Caco-2 (cell line): ENCODE measurements around the gene SCN1A. TPM values are rescaled to one million over a fixed set of nuclear protein-coding genes. Genes with fewer than 3 reads are reported as not detected.

Source experiments
- BruUV-seq: library from RNA; stranded (reverse); fragments of 400-500 nt; replicated peaks from 2 replicates; lab custom pipeline; 2021; lab: Mats Ljungman, UMichigan
- CTCF ChIA-PET: fragments of 300-600 bp; sonication (Branson Sonifier 250); formaldehyde crosslinking; loops from one replicate; lab custom pipeline; 2022; ENCODE audit warnings: antibody characterized with exemption; lab: Charles Lee
- POLR2A ChIA-PET: fragments of 300-600 bp; sonication (Branson Sonifier 250); formaldehyde crosslinking; loops from one replicate; lab custom pipeline; 2022; ENCODE audit warnings: antibody characterized with exemption; lab: Charles Lee
- DNase-seq, 2 experiments: peaks; one replicate each; pipeline versions ENCODE4 v3.0.0 to v3.0.0-alpha.2; 2020 to 2022
- H3K27me3 ChIP-seq: replicated peaks from 2 replicates; pipeline ENCODE4 v1.6.0; 2011; ENCODE audit warnings: low read length; ENCODE audit not compliant: control insufficient read depth, insufficient read depth
- H3K36me3 ChIP-seq: 2 replicates; pipeline ENCODE4 v1.5.1; 2011; ENCODE audit warnings: low read length; ENCODE audit not compliant: control insufficient read depth, insufficient read depth
- H3K4me1 ChIP-seq: fragments of 250-450 bp; sonication (Bioruptor Pico); 2 replicates; pipeline ENCODE4 v1.5.1; 2020; ENCODE audit warnings: mild to moderate bottlenecking
- H3K4me3 ChIP-seq: 2 replicates; pipeline ENCODE4 v1.5.1; 2011; ENCODE audit warnings: low read depth, mild to moderate bottlenecking, control low read depth, low read length
- H3K9me3 ChIP-seq: fragments of 250-450 bp; sonication (Bioruptor Pico); 2 replicates; pipeline ENCODE4 v1.5.1; 2020; ENCODE audit warnings: mild to moderate bottlenecking, moderate library complexity
- H3K27ac Mint-ChIP-seq: one replicate; pipeline ENCODE4 v1.8.0; 2022; ENCODE audit warnings: mixed read lengths; ENCODE audit not compliant: unreplicated experiment
- H3K27me3 Mint-ChIP-seq: one replicate; pipeline ENCODE4 v1.8.0; 2022; ENCODE audit warnings: mixed read lengths; ENCODE audit not compliant: insufficient read depth, unreplicated experiment
- H3K36me3 Mint-ChIP-seq: one replicate; pipeline ENCODE4 v1.8.0; 2022; ENCODE audit warnings: mild to moderate bottlenecking, mixed read lengths; ENCODE audit not compliant: insufficient read depth, unreplicated experiment
- H3K4me1 Mint-ChIP-seq: one replicate; pipeline ENCODE4 v1.8.0; 2022; ENCODE audit warnings: low read depth, mixed read lengths; ENCODE audit not compliant: unreplicated experiment
- H3K4me3 Mint-ChIP-seq: one replicate; pipeline ENCODE4 v1.8.0; 2022; ENCODE audit warnings: mild to moderate bottlenecking, moderate library complexity, mixed read lengths; ENCODE audit not compliant: unreplicated experiment
- H3K9me3 Mint-ChIP-seq: one replicate; pipeline ENCODE4 v1.8.0; 2022; ENCODE audit warnings: mixed read lengths; ENCODE audit not compliant: unreplicated experiment
- intact Hi-C: fragments of 100-400 bp; cut with micrococcal nuclease; formaldehyde crosslinking; loops from one replicate; pipeline ENCODE4 v1.10.0; 2022; ENCODE audit not compliant: unreplicated experiment
- total RNA-seq: library from RNA; stranded (reverse); gene quantifications from 2 replicates; pipeline ENCODE4 v1.2.3, GENCODE V29; 2022
- TF ChIP-seq, protein P1 (sequence below), 2 experiments: fragments of 200-600 bp in 1 of 2; IDR thresholded peaks; 1 replicate in 1 of 2; 2 replicates in 1 of 2; pipeline versions ENCODE4 v1.5.1 to v1.8.0; 2011 to 2022; ENCODE audit warnings: antibody characterized with exemption in 1 of 2, control low read depth in 1 of 2, inconsistent platforms in 1 of 2, low read depth in 1 of 2, low read length in 1 of 2, mild to moderate bottlenecking in 1 of 2, moderate library complexity in 1 of 2; ENCODE audit not compliant: insufficient read depth in 1 of 2, severe bottlenecking in 1 of 2, unreplicated experiment in 1 of 2

SCN1A gene
- total RNA-seq, 1 experiment from 2014 or later = not detected

DNA sequence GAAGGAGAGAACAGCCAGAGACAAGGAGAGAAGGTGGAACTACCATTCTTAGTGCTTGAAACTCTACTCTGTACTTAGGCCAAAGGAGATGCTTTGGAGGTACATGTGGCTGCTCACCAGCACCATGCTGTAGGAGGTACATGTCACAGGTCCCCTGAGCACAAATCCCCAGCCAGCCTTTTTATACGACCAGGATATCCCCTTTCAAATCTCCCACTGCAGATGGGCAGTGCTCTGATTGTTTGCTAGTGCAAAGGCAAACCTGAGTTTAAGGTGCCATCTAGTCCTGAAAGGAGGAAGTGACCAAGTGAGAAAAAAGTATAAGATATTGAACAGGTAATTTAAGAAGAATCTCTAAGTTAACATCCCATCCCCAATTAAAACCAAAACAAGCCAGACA is 157.2 kb downstream of the SCN1A start:
- no peak for DNase-seq
- H3K27ac Mint-ChIP-seq = no peak overlapping the region
- no peaks in the 10 kb centered on the region for H3K36me3 Mint-ChIP-seq
- Histone ChIP-seq H3K9me3 (no peaks in the 10 kb centered on the region), H3K4me1 (no peaks in the 10 kb centered on the region), H3K4me3 (no peak overlapping the region), H3K36me3 (no peaks in the 10 kb centered on the region), H3K27me3 (no peaks in the 10 kb centered on the region)
- peaks cover 2% of the 10 kb centered on the region for H3K27me3 Mint-ChIP-seq
- BruUV-seq = no TSS peak
- H3K9me3 Mint-ChIP-seq = no peaks in the 10 kb centered on the region
- CTCF ChIA-PET = interaction anchor here (1.1 kb wide), 1 partner anchor 17 kb away, joined by 3 read pairs; the partner anchor contains the start of gene TTC21B
- TF ChIP-seq, protein P1, sequence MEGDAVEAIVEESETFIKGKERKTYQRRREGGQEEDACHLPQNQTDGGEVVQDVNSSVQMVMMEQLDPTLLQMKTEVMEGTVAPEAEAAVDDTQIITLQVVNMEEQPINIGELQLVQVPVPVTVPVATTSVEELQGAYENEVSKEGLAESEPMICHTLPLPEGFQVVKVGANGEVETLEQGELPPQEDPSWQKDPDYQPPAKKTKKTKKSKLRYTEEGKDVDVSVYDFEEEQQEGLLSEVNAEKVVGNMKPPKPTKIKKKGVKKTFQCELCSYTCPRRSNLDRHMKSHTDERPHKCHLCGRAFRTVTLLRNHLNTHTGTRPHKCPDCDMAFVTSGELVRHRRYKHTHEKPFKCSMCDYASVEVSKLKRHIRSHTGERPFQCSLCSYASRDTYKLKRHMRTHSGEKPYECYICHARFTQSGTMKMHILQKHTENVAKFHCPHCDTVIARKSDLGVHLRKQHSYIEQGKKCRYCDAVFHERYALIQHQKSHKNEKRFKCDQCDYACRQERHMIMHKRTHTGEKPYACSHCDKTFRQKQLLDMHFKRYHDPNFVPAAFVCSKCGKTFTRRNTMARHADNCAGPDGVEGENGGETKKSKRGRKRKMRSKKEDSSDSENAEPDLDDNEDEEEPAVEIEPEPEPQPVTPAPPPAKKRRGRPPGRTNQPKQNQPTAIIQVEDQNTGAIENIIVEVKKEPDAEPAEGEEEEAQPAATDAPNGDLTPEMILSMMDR (IDR thresholded peaks at IDR 0.05; ENCODE audit: insufficient read depth in 1 of 2, low read depth in 1 of 2, low read length in 1 of 2, severe bottlenecking in 1 of 2, unreplicated experiment in 1 of 2) = no peak
- POLR2A ChIA-PET = no interaction called here
- peaks cover 7% of the 10 kb centered on the region for H3K4me1 Mint-ChIP-seq
- no peak overlapping the region for H3K4me3 Mint-ChIP-seq
- intact Hi-C loops = loop anchor here (1.0 kb wide), 1 partner anchor 16 kb away; no protein-coding TSS in a partner anchor

GRCh38 chr2:165969227-165969626 is 158.6 kb downstream of the SCN1A start:
- TF ChIP-seq, protein P1 (IDR thresholded peaks at IDR 0.05; ENCODE audit: insufficient read depth in 1 of 2, low read depth in 1 of 2, low read length in 1 of 2, severe bottlenecking in 1 of 2, unreplicated experiment in 1 of 2) = no peak
- ChIA-PET CTCF (no interaction called here), POLR2A (no interaction called here)
- Histone ChIP-seq H3K4me1 (no peaks in the 10 kb centered on the region), H3K27me3 (no peaks in the 10 kb centered on the region), H3K9me3 (no peaks in the 10 kb centered on the region), H3K4me3 (no peak overlapping the region), H3K36me3 (no peaks in the 10 kb centered on the region)
- Mint-ChIP-seq H3K4me3 (no peak overlapping the region), H3K36me3 (no peaks in the 10 kb centered on the region), H3K9me3 (no peaks in the 10 kb centered on the region), H3K27ac (no peak overlapping the region), H3K4me1 (peaks cover 7% of the 10 kb centered on the region), H3K27me3 (peaks cover 12% of the 10 kb centered on the region)
- intact Hi-C loops = loop anchor here (2.0 kb wide), 1 partner anchor 154 kb away; no protein-coding TSS in a partner anchor
- DNase-seq = no peak
- BruUV-seq = no TSS peak

DNA sequence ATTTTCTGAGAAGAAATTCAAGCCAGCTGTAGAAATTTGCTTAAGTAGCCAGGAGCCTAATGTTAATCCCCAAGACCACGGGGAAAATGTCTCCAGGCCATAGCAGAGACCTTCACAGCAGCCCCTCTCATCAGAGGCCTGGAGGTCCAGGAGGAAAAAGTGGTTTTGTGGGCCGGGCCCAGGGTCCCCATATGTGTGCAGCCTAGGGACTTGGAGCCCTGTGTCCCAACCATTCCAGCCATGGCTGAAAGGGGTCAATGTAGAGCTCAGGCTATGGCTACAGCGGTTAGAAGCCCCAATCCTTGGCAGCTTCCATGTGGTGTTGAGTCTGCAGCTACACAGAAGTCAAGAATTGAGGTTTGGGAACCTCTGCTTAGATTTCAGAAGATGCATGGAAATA is 160.1 kb downstream of the SCN1A start:
- H3K36me3 ChIP-seq = no peaks in the 10 kb centered on the region
- H3K27me3 ChIP-seq = no peaks in the 10 kb centered on the region
- peaks cover 16% of the 10 kb centered on the region for H3K27me3 Mint-ChIP-seq
- intact Hi-C loops = loop anchor here (2.0 kb wide), 1 partner anchor 155 kb away; no protein-coding TSS in a partner anchor
- no peak overlapping the region for H3K4me3 Mint-ChIP-seq
- ChIA-PET CTCF (no interaction called here), POLR2A (no interaction called here)
- no peak overlapping the region for H3K27ac Mint-ChIP-seq
- H3K9me3 ChIP-seq = no peaks in the 10 kb centered on the region
- no peak for DNase-seq
- peaks cover 2% of the 10 kb centered on the region for H3K4me1 Mint-ChIP-seq
- H3K9me3 Mint-ChIP-seq = no peaks in the 10 kb centered on the region
- TF ChIP-seq, protein P1 (IDR thresholded peaks at IDR 0.05; ENCODE audit: insufficient read depth in 1 of 2, low read depth in 1 of 2, low read length in 1 of 2, severe bottlenecking in 1 of 2, unreplicated experiment in 1 of 2) = no peak
- BruUV-seq = no TSS peak
- H3K4me1 ChIP-seq = no peaks in the 10 kb centered on the region
- no peak overlapping the region for H3K4me3 ChIP-seq
- no peaks in the 10 kb centered on the region for H3K36me3 Mint-ChIP-seq
